ENCODE data around the gene DPP10.
"Not testable (repeated sequence)": the region's sequence is repeated elsewhere in the genome, so short reads cannot be mapped to it uniquely, and the experiment has no call there.

The DPP10 gene

DNA sequence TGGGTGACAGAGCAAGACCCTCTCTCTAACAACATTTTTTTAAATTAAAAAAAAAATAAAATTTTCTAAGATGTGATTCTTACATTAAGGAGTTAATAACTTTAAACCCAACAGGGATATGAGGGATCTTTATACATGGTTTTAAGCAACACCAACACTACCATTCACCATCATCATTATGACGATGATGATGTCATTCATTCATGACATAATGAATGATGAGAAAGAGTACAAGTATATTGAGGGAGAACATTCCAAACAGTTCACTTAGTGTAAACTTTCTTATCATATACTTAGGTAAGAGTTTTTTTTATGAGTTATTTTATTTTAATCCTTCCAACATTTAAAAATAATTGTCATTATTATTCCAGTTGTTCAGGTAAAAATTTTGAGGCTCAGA, 863.3 kb downstream of the DPP10 start:
- DNase-seq = no peak

DNA sequence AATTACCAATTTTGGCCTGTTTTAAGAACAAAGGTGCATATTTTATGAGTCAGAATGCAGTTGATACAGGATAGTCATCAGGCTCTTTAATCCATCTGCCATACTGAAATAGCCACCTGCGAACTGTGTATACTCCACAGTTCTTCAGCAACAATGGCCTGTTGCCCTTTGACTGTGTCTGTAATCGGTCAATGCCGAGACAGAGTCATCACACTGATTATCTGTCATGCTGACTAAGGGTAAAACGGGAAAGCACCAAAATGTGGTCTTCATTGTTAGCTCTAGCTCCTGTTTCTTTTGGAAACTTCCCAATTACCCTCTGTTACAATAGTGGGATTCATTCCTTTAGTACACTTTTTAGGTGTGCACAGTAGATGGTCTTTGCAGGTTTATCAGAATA, 871.7 kb downstream of the DPP10 start:
- no peak for DNase-seq

DNA sequence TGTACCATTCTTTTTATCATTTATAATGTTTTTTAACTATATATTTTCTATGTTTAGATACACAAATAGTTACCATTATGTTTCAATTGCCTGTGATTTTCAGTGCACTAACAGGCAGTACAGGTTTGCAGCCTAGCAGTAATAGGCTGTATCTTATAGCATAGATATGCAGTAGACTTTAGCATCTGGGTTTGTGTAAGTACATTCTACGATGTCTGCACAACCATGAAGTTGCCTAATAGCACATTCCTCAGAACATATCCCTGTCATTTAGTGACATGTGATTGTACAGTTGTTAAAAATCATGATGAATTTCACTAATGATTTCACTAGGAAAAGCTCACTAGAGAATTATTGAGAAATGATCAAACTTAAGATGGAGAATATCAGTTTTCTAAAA, 884.6 kb downstream of the DPP10 start:
- no peak for DNase-seq

DNA sequence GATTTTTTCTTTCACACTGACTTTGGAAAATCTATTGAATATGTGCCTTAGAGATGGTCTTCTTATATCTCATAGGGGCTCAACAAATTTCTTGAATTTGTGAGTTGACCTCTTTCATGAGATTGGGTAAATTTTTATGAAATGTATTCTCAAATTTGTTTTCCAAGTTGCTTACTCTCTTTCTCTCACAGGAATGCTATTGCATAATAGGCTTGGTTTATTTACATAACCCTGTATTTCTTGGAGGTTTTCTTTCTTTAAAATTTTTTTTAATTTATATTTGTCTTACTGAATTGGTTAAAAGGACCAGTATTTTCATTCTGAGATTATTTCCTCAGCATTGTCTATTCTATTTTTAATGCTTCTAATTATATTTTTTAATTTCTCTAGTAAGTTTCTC, 917.1 kb downstream of the DPP10 start:
- no peak for DNase-seq

DNA sequence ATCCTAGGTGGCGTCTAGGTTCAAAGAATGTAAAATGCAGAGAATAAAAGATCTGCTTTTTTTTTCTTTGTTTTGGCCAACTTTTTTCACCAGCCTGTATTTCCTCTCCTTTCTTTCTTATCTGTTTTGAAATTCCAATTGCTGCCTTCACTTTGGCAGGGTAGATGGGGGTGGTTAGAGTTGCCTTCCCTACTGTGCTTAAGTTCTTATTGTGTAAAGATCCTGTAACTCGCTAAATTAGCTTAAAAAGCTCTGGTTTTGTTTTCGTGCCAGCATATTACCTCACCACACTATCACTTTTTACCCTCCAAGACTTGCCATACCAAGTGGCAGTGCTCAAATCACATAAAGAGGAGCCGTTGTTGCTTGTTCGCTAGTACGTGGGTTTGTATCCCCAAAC, 921.7 kb downstream of the DPP10 start:
- DNase-seq = no peak

DNA sequence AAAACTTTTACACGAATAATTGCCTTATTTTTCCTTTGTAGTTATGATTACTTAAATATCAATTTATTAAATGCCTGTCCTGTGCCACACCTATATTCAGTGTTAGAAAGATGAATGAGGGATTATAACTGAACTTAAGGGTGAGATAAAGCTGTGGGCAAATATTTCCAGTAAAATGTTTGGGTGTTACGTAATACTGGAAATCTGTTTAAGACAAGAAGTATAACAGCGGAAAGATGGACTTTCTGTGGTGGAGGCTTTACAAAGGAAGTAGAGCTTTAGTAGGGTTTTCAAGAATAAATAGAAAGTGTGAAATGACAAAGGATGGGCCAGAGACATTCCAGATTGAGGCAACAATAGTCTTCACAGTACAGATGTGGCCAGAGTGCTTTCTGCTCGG, 927.0 kb downstream of the DPP10 start:
- no peak for DNase-seq

DNA sequence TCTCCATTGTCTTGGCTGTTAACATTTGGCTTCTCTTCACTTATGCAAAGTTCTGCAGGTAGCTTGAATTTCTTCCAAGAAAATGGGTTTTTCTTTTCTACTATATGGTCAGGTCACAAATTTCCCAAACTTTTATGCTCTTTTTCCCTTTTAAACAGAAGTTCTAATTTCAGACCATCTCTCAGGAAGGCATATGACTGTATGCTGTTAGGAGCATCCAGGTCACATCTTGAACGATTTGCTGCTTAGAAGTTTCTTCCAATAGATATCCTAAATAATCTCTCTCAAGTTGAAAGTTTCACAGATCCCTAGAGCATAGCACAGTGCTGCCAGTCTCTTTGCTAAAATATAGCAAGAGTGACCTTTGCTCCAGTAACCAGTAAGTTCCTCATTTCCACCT, 932.5 kb downstream of the DPP10 start:
- DNase-seq = no peak

DNA sequence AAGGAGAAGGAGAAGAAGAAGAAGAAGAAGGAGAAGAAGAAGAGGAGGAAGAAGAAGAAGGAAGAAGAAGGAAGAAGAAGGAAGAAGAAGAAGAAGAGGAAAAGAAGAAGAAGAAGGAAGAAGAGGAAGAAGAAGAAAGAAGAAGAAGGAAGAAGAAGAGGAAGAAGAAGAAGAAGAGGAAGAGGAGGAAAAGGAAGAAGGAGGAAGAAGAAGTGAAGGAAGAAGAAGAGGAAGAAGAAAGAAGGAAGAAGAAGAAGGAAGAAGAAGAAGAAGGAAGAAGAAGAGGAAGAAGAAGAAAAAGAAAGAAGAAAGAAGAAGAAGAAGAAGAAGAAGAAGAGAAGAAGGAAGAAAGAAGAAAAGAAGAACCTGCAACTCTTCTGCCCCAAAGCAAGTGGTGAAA, 942.0 kb downstream of the DPP10 start:
- no peak for DNase-seq

DNA sequence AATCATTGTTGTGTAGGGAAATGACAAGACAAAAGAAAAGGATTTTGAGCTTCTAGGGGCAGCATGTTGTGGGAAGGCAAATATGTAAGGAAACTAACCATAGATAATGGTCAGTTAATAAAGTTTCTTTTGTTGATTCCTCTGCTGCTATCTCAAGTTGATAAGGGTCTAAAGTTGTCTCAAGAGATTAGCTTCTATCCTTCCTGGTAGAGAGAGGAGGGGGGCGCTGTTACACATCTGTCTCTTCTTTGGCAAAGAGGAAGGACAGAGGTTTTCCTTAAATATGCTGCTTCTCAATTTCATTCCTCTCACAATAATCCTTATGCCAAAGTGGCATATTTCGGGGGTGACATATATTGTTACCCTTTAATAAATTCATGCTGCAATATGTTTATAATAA, 944.0 kb downstream of the DPP10 start:
- no peak for DNase-seq

DNA sequence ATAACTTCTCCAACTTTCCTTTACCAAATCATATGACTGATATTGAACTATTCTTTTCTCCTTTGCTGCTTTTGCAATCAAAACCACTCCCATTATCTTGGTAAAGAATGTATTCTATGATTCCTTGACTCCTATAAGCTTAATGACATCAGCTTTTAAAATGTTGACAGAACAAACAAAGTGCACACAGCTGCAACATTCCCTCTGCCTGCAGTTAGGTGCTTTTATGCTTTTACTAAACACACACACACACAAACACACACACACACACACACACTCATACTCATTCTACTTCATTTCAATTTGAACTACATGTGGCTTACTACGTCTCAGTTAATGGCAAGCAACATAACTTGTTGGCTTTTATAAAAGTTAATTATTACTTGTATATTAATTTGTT, 946.6 kb downstream of the DPP10 start:
- DNase-seq = no peak

DNA sequence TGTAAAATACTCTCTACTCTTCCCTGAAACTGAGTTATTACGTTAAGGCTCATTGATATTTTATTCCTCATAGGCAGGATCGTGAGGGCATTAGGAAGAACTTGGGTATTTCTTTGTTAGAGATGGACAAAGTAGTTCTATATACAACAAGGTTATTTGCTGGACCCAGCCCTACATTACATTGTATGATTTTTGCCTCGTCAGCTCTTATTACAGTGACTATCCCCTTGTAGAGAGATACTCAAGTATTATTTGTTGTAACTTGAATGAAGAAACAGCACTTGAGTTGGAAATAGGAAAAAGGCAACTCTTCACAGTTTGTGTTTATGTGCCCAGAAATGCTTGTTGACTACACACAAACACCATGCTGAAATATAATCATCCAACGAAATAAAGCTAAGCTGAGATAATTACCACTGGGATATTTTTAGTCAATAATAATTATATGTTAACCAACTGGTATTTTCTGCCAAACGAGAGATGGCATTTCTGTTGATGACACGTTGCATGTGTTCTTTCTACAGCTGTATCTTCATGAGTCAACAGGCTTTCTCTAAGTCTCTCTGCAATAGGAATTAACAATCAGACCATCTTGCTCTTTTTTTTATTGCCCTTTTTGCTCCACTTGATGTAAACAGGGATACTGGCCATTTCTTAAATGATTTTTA, 947.6 kb downstream of the DPP10 start:
- no peak for DNase-seq

DNA sequence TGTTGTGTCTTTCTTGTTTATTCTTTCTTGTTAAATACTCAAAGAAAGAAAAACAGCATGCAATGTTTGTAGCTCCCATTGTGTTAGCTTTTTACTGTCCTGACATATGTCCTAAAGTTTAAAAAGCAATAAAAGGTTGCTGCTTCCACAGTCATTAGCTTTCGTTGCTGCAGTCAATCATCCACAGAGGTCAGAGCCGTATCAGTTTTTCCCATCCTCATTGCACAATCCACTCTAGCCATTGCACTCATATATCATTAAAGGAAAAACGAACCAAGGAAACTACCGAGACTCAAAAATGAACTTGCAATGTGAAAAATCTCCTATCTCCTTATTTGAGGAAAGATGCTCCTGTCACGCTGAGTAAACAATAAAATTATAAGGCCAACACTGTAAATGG, 954.1 kb downstream of the DPP10 start:
- DNase-seq = no peak

DNA sequence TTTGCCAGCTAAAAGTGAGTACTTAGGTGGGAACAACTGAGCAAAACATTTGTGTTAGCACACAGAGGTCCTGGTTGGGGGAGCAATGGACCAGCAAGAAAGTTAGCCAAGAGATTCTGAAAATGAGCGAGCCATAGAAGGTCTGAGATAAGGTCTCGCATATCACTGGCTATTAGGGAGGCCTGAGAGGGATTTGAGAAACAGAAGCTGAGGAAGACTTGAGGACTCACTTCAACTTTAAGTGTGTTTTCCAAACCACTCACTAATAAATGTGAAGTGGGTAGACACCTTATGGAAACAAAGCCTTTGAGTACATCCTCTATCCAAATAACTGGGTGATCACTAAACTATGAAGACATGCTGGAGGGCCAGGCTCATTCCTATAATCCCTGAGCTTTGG, 958.5 kb downstream of the DPP10 start:
- DNase-seq = no peak

DNA sequence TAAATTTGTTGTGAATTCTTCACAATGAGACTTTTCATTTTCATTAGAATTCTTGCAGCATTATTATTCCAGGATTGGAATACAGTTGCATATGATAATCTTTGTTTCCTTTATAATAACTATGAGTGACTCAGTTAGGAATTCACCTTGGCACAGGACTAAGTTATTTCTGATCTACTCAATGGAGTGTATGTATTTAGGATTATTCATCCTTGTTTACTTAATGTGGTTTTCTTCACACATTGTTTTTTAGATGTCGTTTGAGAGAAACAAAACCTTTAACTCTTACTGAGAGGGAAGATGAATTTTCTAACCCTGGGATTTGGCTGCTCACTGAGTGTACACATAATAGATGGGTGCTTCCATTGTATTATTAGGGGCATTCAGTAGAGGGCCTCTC, 970.1 kb downstream of the DPP10 start:
- DNase-seq = no peak

DNA sequence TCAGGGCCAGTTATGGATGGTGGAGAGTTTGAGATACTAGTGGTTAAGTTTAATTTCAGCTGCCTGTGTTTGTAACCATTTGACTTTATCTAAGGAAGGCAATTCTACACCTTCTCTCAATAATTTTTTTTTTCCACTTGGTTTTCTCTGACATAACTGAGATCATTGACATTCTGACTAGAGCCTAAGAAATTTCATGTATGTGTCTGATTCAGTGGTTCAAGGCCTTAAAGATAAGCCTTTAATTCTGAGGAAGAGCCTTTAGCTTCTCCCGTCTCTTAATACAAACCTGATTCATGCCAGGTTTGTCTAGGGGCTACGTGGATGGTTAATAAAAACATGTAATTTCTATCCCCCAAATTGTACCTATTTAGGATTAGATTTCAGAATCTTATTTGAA, 971.4 kb downstream of the DPP10 start:
- DNase-seq = no peak

DNA sequence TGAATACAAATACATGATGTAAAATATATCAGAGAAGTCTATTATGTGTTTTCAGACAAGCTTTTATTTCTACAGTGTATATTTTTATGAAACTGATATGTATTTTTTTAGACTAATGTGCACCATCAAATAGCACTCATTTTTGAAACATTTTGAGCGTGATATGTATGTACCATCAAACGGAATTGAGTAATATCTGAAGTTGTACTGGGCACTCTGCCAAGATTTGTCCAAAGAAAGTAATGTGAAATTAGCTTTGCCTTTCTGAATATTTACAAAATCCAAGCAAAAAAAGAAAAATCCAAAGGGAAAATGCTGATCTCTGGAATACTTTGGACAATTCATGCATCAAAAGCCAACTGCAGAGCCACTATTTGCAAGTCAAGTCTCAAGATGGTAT, 972.0 kb downstream of the DPP10 start:
- DNase-seq = no peak

DNA sequence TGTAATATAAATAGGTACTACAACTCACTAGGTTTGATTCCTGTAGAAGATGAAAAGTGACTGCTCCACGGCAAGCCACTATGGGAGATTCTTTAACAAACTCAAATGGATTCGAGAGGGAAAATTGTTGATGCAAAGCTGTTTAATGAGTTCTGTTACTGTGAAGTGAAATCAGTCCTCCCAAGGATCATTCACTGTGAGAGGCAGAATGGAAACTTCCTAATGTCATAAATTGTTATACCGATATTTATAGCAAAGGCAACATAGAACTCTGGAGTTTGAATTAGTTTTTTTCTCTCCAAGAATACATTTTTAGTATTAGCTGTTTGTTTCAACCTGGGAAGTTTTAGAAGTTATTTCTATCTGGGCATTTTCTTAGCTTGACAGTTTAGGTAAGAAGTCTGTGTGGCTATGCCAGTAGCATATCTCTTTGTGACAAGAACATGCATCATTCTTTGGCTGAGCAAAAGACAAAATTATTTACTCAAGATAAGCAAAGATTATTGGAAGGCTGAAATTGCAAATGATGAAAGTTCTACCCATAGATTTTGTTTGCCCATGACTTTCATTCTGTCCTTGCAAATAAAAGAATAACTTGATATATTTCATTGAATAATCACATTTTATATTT, 979.7 kb downstream of the DPP10 start:
- no peak for DNase-seq

DNA sequence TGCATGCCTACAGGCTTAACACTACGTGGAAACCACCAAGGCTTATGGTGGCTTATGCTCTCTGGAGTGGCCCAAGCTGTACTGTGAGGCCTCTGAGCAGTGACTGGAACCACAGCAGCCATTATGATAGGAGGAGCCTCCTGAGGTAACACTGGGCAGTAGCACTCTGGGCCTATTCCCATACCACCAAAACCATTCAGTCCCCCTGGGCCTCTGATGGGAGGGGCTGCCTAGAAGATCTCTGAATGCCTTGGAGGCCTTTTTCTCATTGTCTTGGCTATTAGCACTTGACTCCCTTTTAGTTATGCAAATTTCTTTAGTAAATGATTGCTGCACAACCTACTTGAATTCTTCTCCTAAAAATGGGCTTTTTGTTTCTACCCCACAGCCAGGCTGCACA, 985.0 kb downstream of the DPP10 start:
- no peak for DNase-seq

DNA sequence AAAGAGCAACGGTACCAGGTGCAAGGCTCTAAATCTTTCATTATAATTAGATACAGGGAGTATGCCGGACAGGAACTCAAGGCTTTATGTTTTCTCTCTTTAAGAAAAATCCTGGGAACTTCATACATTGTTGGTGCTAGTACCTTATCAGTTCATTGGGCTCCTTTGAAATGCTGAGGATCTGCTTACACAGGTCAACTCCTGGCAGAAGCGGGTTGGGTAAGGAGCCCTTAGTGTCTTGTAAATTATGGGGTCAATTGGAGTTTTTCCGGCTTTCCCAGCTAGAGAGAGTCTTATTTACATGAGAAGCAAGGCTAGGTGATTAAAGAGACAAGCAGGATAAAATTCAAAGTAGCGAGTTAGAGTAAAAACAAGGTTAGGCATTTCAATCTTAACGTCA, 998.3 kb downstream of the DPP10 start:
- DNase-seq = not testable (repeated sequence)

DNA sequence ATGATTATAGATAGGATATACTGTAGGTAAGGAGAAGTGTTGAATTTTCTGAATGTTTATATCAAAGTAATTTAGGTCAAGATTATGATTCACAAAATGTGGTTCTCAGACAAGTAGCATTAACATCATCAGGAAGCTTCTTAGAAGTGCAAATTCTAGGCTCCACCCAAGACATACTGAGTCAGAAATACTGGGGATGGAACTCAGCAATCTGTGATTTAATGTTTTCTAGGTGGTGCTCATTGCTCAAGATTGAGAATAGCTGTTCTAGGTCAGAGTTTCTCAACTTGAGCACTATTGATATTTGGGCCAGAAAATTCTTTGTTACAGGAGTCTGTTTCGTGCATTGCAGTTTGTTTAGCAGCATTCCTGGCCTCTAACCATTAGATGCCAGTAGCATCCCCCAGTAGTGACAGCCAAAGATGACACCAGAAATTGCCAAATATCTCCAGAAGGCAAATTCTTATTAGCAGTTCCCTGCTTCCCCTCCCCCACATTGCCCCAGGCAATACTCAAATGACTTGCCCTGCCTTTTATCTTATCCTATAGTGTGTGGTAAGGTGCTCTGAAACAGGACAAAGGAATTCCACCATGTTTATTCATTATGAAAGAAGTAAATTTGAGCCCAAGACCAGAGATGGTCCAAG, 1001.2 kb downstream of the DPP10 start:
- no peak for DNase-seq

DNA sequence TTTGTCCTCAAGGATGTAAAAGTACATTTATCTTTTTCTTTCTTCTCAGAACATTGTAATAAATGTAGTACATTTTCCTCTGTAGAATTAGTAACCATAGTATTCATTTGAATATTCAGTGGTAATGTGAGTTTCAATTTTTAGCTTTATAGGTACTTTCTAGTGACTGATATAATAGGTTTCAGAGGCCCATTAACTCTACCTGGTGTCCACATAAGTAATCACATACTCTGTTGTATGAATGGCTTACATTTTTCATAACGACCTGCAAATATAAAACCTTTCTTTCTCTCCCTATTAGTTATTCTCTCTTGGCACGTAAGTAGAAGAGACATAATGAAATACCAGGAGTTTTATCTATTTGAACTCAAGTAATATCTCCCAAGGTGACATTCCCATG, 1017.6 kb downstream of the DPP10 start:
- no peak for DNase-seq

DNA sequence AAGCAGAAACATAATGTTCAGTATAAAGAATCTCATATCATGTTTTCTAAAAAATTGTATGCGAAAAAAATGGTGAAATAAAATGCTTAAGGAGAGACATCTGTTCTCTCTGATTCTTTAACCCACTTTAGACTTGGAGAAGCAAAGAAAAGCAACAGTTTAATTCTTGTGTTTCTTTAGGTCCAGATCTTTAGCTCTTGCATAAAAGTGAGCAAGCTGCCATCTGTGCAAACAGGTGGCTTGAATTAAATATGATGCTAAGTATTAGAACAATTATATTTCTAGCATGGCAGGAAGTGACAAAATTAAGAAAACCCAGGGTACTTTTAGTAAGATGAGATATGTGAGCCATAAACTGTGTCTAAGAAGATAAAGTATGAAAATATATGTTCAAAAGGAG, 1038.3 kb downstream of the DPP10 start:
- DNase-seq = no peak

DNA sequence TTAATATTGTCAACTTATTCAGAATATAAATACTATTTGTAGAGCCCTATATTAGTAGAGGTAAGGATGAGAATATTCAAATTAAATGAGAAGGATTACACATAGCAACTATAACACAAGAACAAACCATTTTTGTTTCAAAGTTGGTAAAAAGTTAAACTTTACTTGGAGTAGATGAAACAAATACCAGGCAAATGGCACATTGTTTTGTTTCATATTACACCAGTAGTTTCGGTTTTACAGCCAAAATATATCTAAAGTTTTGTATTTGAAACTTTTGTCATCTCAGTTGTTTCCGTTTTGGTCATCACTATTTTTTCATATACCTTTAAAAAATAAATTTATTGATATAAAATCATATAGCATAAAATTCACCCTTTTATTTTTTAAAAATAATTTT, 1039.4 kb downstream of the DPP10 start:
- no peak for DNase-seq

DNA sequence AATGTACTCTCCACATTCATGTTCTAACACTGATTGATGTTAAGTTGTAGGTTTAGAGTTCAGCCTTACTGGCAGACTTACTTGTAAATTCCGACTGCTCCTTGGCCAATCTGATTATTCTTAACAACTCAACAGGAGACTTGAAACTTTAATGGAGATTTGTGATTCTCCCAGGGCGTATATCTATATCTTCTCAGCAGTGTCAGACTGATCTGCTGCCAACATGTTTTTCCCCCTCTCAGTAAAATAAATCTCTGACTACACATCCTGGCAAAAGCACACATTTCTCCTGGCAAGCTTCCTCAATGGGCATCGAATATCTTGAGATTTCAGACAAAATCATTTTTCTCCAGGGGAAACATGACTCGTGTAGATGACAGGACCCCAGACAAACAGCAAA, 1041.2 kb downstream of the DPP10 start:
- no peak for DNase-seq

DNA sequence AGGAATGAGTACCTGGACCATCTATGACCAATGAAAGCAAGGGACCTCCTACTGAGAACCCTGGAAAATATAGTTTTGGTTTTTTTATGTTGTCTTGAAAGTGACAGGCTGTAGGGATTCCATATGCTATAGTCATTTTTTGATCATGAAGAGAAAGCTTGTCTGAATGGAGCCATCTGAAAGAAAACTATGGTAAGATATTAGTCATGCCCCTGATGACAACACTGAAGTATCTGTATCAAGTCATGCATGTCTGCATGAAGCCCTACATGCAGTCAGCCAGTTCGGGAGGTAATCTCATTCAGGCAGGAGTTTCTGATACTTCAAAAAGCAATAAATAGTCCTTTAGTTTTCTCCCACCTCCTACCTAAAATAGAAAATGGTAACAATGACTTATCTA, 1042.0 kb downstream of the DPP10 start:
- no peak for DNase-seq

All from CD4-positive, alpha-beta T cell treated with Interleukin-21 for 1 hour (primary cell).